Lower lobe of right lung (tissue), 2 donors: ENCODE data around the gene TMEM43. TPM values are rescaled to one million over a fixed set of nuclear protein-coding genes. Genes with fewer than 3 reads are reported as not detected.
"Not testable (repeated sequence)": the region's sequence is repeated elsewhere in the genome, so short reads cannot be mapped to it uniquely, and the experiment has no call there.

Source experiments
- ATAC-seq, 2 donors: fragments of 200-7000 bp; cut with Tn5 transposase; one replicate each; pipeline ENCODE4 v1.9.1; 2020 to 2022; ENCODE audit warnings: mild to moderate bottlenecking in 2 of 2, moderate library complexity in 2 of 2
- DNase-seq: peaks from one replicate; pipeline ENCODE4 v3.0.0-alpha.2; 2020
- H3K27ac ChIP-seq: fragments of 200-600 bp; one replicate; pipeline ENCODE4 v1.8.0; 2022
- H3K27me3 ChIP-seq: fragments of 200-600 bp; one replicate; pipeline ENCODE4 v1.8.0; 2022; ENCODE audit warnings: low read depth
- H3K36me3 ChIP-seq: fragments of 200-600 bp; one replicate; pipeline ENCODE4 v1.8.0; 2022; ENCODE audit warnings: mild to moderate bottlenecking
- H3K4me1 ChIP-seq: fragments of 200-600 bp; one replicate; pipeline ENCODE4 v1.8.0; 2022
- H3K4me3 ChIP-seq: fragments of 200-600 bp; one replicate; pipeline ENCODE4 v1.8.0; 2022; ENCODE audit warnings: mild to moderate bottlenecking
- H3K9me3 ChIP-seq: fragments of 200-600 bp; one replicate; pipeline ENCODE4 v1.8.0; 2022
- CTCF ChIP-seq: fragments of 200-600 bp; IDR thresholded peaks from one replicate; pipeline ENCODE4 v1.8.0; 2022; ENCODE audit warnings: antibody characterized with exemption, mild to moderate bottlenecking
- intact Hi-C: fragments of 100-400 bp; cut with DNase I; formaldehyde crosslinking; loops from one replicate; pipeline ENCODE4 v1.11.0; 2022
- long read RNA-seq: library from polyadenylated mRNA; unstranded; transcript quantifications from one replicate; pipeline ENCODE4 v2.0.0, GENCODE V29; 2021
- total RNA-seq: library from RNA; stranded (reverse); fragmentation: NEBNext Ultra II Directional; extraction: Animal tissue kit (Norgen Biotek cat#: 25700); gene quantifications from one replicate; pipeline ENCODE4 v1.2.1, GENCODE V29; 2021
- donor health status: DM: no; HTN: yes; CAD: no; lungs with severe emphysema.

The TMEM43 gene
- total RNA-seq, result 73.7 TPM
- long read RNA-seq, transcript TMEM43-201 (12 exons, 3,341 nt), result major isoform, 149 of 193 reads
- long read RNA-seq, partial matches to known transcripts, result 29 of 193 reads
- long read RNA-seq, other reads (novel, unspliced or antisense), result 15 of 193 reads

GRCh38 chr3:14124615-14125192, at the start of gene TMEM43, which contains the start of gene CHCHD4:
TSS of gene TMEM43 (plus strand) at chr3:14125052. CDS start at chr3:14125194, 142 bp downstream.
TSS of gene CHCHD4 (minus strand) at chr3:14124870. CDS start at chr3:14124676, 194 bp downstream.
- Histone ChIP-seq H3K4me3 (peak within 1 kb of the TSS; percentile 95), H3K9me3 (no peaks in the 10 kb centered on the region), H3K4me1 (peaks cover 43% of the 10 kb centered on the region), H3K27me3 (no peaks in the 10 kb centered on the region), H3K36me3 (peaks cover 40% of the 10 kb centered on the region), H3K27ac (peak within 1 kb of the TSS; percentile 99)
- DNase-seq (peak; percentile 99), ATAC-seq (peak; percentile 90 to 94)
- intact Hi-C loops, result no loop called here
- no peak for TF ChIP-seq CTCF

GRCh38 chr3:14075233-14075632, 49.6 kb upstream of the TMEM43 start:
- H3K27me3 ChIP-seq, DNase-seq, H3K4me3 ChIP-seq, H3K27ac ChIP-seq, H3K4me1 ChIP-seq, H3K9me3 ChIP-seq, H3K36me3 ChIP-seq, ATAC-seq, intact Hi-C loops: not testable (repeated sequence)

- H3K27me3 ChIP-seq, result no peaks in the 10 kb centered on the region
- no peaks in the 10 kb centered on the region for H3K36me3 ChIP-seq
- DNase-seq (no peak), ATAC-seq (no peak)
- no peaks in the 10 kb centered on the region for H3K9me3 ChIP-seq
- no peak overlapping the region for H3K4me3 ChIP-seq
- intact Hi-C loops, result no loop called here
- no peak overlapping the region for H3K27ac ChIP-seq
- no peak for TF ChIP-seq CTCF
- H3K4me1 ChIP-seq, result no peaks in the 10 kb centered on the region
These were observed 47.5 kb upstream of the TMEM43 start for GRCh38 chr3:14077310-14077709.

GRCh38 chr3:14082108-14082657, 42.7 kb upstream of the TMEM43 start:
- Histone ChIP-seq H3K36me3 (no peaks in the 10 kb centered on the region), H3K27ac (no peak overlapping the region), H3K27me3 (no peaks in the 10 kb centered on the region), H3K4me1 (no peaks in the 10 kb centered on the region), H3K4me3 (no peak overlapping the region), H3K9me3 (peaks cover 3% of the 10 kb centered on the region)
- DNase-seq (no peak), ATAC-seq (no peak)
- TF ChIP-seq CTCF, result no peak
- intact Hi-C loops, result no loop called here

GRCh38 chr3:14087461-14087860, 37.4 kb upstream of the TMEM43 start:
- H3K4me1 ChIP-seq, H3K9me3 ChIP-seq, ATAC-seq, H3K36me3 ChIP-seq, H3K27me3 ChIP-seq, DNase-seq, H3K27ac ChIP-seq, H3K4me3 ChIP-seq, intact Hi-C loops: not testable (repeated sequence)

GRCh38 chr3:14091959-14092358, 32.9 kb upstream of the TMEM43 start:
- H3K4me1 ChIP-seq, H3K9me3 ChIP-seq, DNase-seq, intact Hi-C loops, ATAC-seq, H3K27me3 ChIP-seq, H3K4me3 ChIP-seq, H3K27ac ChIP-seq, H3K36me3 ChIP-seq: not testable (repeated sequence)

GRCh38 chr3:14092464-14092863, 32.4 kb upstream of the TMEM43 start:
- Histone ChIP-seq H3K36me3 (no peaks in the 10 kb centered on the region), H3K9me3 (peaks cover 4% of the 10 kb centered on the region), H3K27me3 (no peaks in the 10 kb centered on the region), H3K27ac (no peak overlapping the region), H3K4me1 (no peaks in the 10 kb centered on the region), H3K4me3 (no peak overlapping the region)
- TF ChIP-seq CTCF, result no peak
- DNase-seq (no peak), ATAC-seq (no peak)
- intact Hi-C loops, result no loop called here
